ENCODE data around the gene ZCCHC4. TPM values are rescaled to one million over a fixed set of nuclear protein-coding genes. Genes with fewer than 3 reads are reported as not detected.
"Not testable (repeated sequence)": the region's sequence is repeated elsewhere in the genome, so short reads cannot be mapped to it uniquely, and the experiment has no call there.

Gene ZCCHC4
- total RNA-seq, 1 donor from 2014 or later, result 7.0 TPM

GRCh38 chr4:25321703-25322102 is 9.1 kb downstream of the ZCCHC4 start:
- Histone ChIP-seq H3K36me3 (ENCODE audit: control insufficient read depth, insufficient read depth, low read length) (no peaks in the 10 kb centered on the region), H3K4me3 (ENCODE audit: low read depth, low read length) (no peak overlapping the region), H3K27me3 (ENCODE audit: control insufficient read depth, insufficient read depth, low read length) (no peaks in the 10 kb centered on the region)
- no peak for TF ChIP-seq CTCF (IDR thresholded peaks at IDR 0.05; ENCODE audit: insufficient read depth, low read length, poor library complexity, severe bottlenecking)
- no peak for DNase-seq (ENCODE audit: low read depth)

- H3K36me3 ChIP-seq (ENCODE audit: control insufficient read depth, insufficient read depth, low read length); H3K4me3 ChIP-seq (ENCODE audit: low read depth, low read length); H3K27me3 ChIP-seq (ENCODE audit: control insufficient read depth, insufficient read depth, low read length); DNase-seq (ENCODE audit: low read depth): not testable (repeated sequence)
Measured at GRCh38 chr4:25328463-25328862, 15.9 kb downstream of the ZCCHC4 start.

GRCh38 chr4:25330335-25330734 is 17.8 kb downstream of the ZCCHC4 start:
- TF ChIP-seq CTCF (IDR thresholded peaks at IDR 0.05; ENCODE audit: insufficient read depth, low read length, poor library complexity, severe bottlenecking), result no peak
- DNase-seq (ENCODE audit: low read depth), result no peak
- no peaks in the 10 kb centered on the region for H3K27me3 ChIP-seq (ENCODE audit: control insufficient read depth, insufficient read depth, low read length)
- H3K36me3 ChIP-seq (ENCODE audit: control insufficient read depth, insufficient read depth, low read length), result no peaks in the 10 kb centered on the region
- H3K4me3 ChIP-seq (ENCODE audit: low read depth, low read length), result no peak overlapping the region

- H3K36me3 ChIP-seq (ENCODE audit: control insufficient read depth, insufficient read depth, low read length), result no peaks in the 10 kb centered on the region
- no peak overlapping the region for H3K4me3 ChIP-seq (ENCODE audit: low read depth, low read length)
- no peak for TF ChIP-seq CTCF (IDR thresholded peaks at IDR 0.05; ENCODE audit: insufficient read depth, low read length, poor library complexity, severe bottlenecking)
- H3K27me3 ChIP-seq (ENCODE audit: control insufficient read depth, insufficient read depth, low read length), result no peaks in the 10 kb centered on the region
- no peak for DNase-seq (ENCODE audit: low read depth)
Measured at GRCh38 chr4:25330905-25331808, 18.6 kb downstream of the ZCCHC4 start.

GRCh38 chr4:25343671-25344070 is 31.1 kb downstream of the ZCCHC4 start:
- Histone ChIP-seq H3K36me3 (ENCODE audit: control insufficient read depth, insufficient read depth, low read length) (no peaks in the 10 kb centered on the region), H3K27me3 (ENCODE audit: control insufficient read depth, insufficient read depth, low read length) (no peaks in the 10 kb centered on the region), H3K4me3 (ENCODE audit: low read depth, low read length) (no peak overlapping the region)
- no peak for DNase-seq (ENCODE audit: low read depth)
- TF ChIP-seq CTCF (IDR thresholded peaks at IDR 0.05; ENCODE audit: insufficient read depth, low read length, poor library complexity, severe bottlenecking), result no peak

GRCh38 chr4:25345744-25346143 is 33.2 kb downstream of the ZCCHC4 start:
- Histone ChIP-seq H3K36me3 (ENCODE audit: control insufficient read depth, insufficient read depth, low read length) (no peaks in the 10 kb centered on the region), H3K4me3 (ENCODE audit: low read depth, low read length) (no peak overlapping the region), H3K27me3 (ENCODE audit: control insufficient read depth, insufficient read depth, low read length) (no peaks in the 10 kb centered on the region)
- DNase-seq (ENCODE audit: low read depth), result no peak
- TF ChIP-seq CTCF (IDR thresholded peaks at IDR 0.05; ENCODE audit: insufficient read depth, low read length, poor library complexity, severe bottlenecking), result no peak

All from kidney epithelial cell (primary cell).